Muscle of arm (tissue), 12 donors: ENCODE results near the gene OR10AD1. TPM values are rescaled to one million over a fixed set of nuclear protein-coding genes. Genes with fewer than 3 reads are reported as not detected.

ENCODE experiments used
- DNase-seq: peaks from one replicate; pipeline ENCODE4 v3.0.0-alpha.2; 2013
- polyA plus RNA-seq, 12 donors: library from polyadenylated mRNA; unstranded; fragments of 120-200 nt; gene quantifications; one replicate each; pipeline ENCODE4 v1.2.1, GENCODE V29; 2013; ENCODE audit not compliant: insufficient read length in 12 of 12

The OR10AD1 gene
- polyA plus RNA-seq, 12 donors = 0.09 to 0.76 (median 0.19) TPM; not detected in 5

GRCh38 chr12:48192861-48193260 lies 10.2 kb downstream of the OR10AD1 start:
- no peak for DNase-seq

GRCh38 chr12:48191096-48191495 lies 12.0 kb downstream of the OR10AD1 start:
- DNase-seq = no peak

GRCh38 chr12:48189331-48190125 lies 13.6 kb downstream of the OR10AD1 start:
- peak; percentile 80 for DNase-seq

GRCh38 chr12:48187916-48188695 lies 15.0 kb downstream of the OR10AD1 start:
- no peak for DNase-seq

- no peak for DNase-seq
Measured at GRCh38 chr12:48185181-48185919, 17.7 kb downstream of the OR10AD1 start.

- DNase-seq = no peak
Measured at GRCh38 chr12:48184549-48184922, 18.6 kb downstream of the OR10AD1 start.

- no peak for DNase-seq
Measured at GRCh38 chr12:48183876-48184548, 19.1 kb downstream of the OR10AD1 start.

GRCh38 chr12:48183091-48183875 lies 19.8 kb downstream of the OR10AD1 start, which contains the start of gene CCDC184:
Gene CCDC184, plus strand, starts transcription at chr12:48183644. Its CDS starts 479 bp downstream, at chr12:48184123.
- peak; percentile 73 for DNase-seq

- no peak for DNase-seq
Measured at GRCh38 chr12:48182631-48183030, 20.5 kb downstream of the OR10AD1 start.

GRCh38 chr12:48180857-48181495 lies 22.1 kb downstream of the OR10AD1 start:
- no peak for DNase-seq

- no peak for DNase-seq
Measured at GRCh38 chr12:48180424-48180823, 22.7 kb downstream of the OR10AD1 start.

- DNase-seq = no peak
Measured at GRCh38 chr12:48179466-48179865, 23.6 kb downstream of the OR10AD1 start.

GRCh38 chr12:48177982-48178381 lies 25.1 kb downstream of the OR10AD1 start:
- DNase-seq = no peak

- DNase-seq = no peak
Measured at GRCh38 chr12:48176417-48176751, 26.7 kb downstream of the OR10AD1 start.

- DNase-seq = no peak
Measured at GRCh38 chr12:48175613-48176416, 27.3 kb downstream of the OR10AD1 start.

GRCh38 chr12:48169011-48169410 lies 34.1 kb downstream of the OR10AD1 start:
- DNase-seq = no peak

GRCh38 chr12:48165089-48165981 lies 37.8 kb downstream of the OR10AD1 start:
- DNase-seq = peak; percentile 55

GRCh38 chr12:48164451-48164850 lies 38.6 kb downstream of the OR10AD1 start:
- DNase-seq = no peak
